GM23338 (cell line): ENCODE measurements around the gene PCLAF.

Experiments used
- CREB1 ChIP-seq: fragments of 250-450 bp; sonication (Bioruptor Pico); IDR thresholded peaks from 2 replicates; pipeline ENCODE4 v1.5.0; 2020; ENCODE audit warnings: low read depth, mild to moderate bottlenecking, moderate library complexity
- EZH2 ChIP-seq: fragments of 200-600 bp; sonication (generic); IDR thresholded peaks from one replicate; pipeline ENCODE4 v1.8.0; 2017; ENCODE audit warnings: antibody characterized with exemption, mild to moderate bottlenecking, low read depth; ENCODE audit not compliant: unreplicated experiment

DNA sequence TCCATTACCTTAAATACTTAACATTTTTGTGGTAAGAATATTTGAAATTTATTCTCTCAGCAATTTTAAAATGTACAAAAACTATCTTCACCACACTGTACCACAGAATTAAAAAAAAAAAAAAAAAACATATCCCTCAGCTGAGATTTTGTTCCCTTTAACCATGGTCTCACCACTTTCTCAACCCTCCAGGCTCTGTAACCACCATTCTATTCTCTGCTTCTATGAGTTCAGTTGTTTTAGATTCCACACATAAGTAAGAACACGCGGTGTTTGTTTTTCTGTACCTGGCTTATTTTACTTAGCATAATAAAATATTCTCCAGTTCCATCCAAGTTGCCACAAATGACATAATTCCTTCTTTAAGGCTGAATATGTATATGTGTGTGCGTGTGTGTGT lies 66.8 kb downstream of the PCLAF start:
- no peak for TF ChIP-seq CREB1 (CRISPR knock-in tag)
- TF ChIP-seq EZH2: no peak
